GM18873 (cell line): Measurements from ENCODE around the gene ROBO4.

Experiments
- ATAC-seq: cut with Tn5 transposase; IDR thresholded peaks from one replicate; pipeline ENCODE4 v1.9.1; 2021; ENCODE audit warnings: mild to moderate bottlenecking, moderate library complexity, moderate number of reproducible peaks; ENCODE audit not compliant: unreplicated experiment, low FRiP score

The ROBO4 gene

GRCh38 chr11:124897674-124898262 is at the start of gene ROBO4:
Gene ROBO4, minus strand, starts transcription at chr11:124897865. Its CDS starts 70 bp downstream, at chr11:124897795.
- ATAC-seq, result no peak

- no peak for ATAC-seq
Observed at GRCh38 chr11:124946735-124947141, 49.1 kb upstream of the ROBO4 start.

- no peak for ATAC-seq
Observed at GRCh38 chr11:124945826-124946225, 48.2 kb upstream of the ROBO4 start.

GRCh38 chr11:124944565-124944964 is 46.9 kb upstream of the ROBO4 start:
- ATAC-seq, result no peak

GRCh38 chr11:124943741-124944140 is 46.1 kb upstream of the ROBO4 start:
- no peak for ATAC-seq

- ATAC-seq, result no peak
Observed at GRCh38 chr11:124943254-124943616, 45.6 kb upstream of the ROBO4 start.

GRCh38 chr11:124942466-124943253 is 45.0 kb upstream of the ROBO4 start:
- no peak for ATAC-seq

- no peak for ATAC-seq
Observed at GRCh38 chr11:124941703-124942102, 44.0 kb upstream of the ROBO4 start.

GRCh38 chr11:124938970-124939369 is 41.3 kb upstream of the ROBO4 start:
- no peak for ATAC-seq

GRCh38 chr11:124938206-124938765 is 40.6 kb upstream of the ROBO4 start:
- ATAC-seq, result no peak

GRCh38 chr11:124937336-124937935 is 39.8 kb upstream of the ROBO4 start:
- ATAC-seq, result no peak

GRCh38 chr11:124935548-124936514 is 38.2 kb upstream of the ROBO4 start, which contains the start of gene HEPACAM:
Gene HEPACAM, minus strand, starts transcription at chr11:124936047. Its CDS starts 41 bp downstream, at chr11:124936006.
- ATAC-seq, result no peak

- no peak for ATAC-seq
Observed at GRCh38 chr11:124934862-124935547, 37.3 kb upstream of the ROBO4 start.

GRCh38 chr11:124930799-124931198 is 33.1 kb upstream of the ROBO4 start:
- no peak for ATAC-seq

- no peak for ATAC-seq
Observed at GRCh38 chr11:124928942-124929665, 31.4 kb upstream of the ROBO4 start.

GRCh38 chr11:124923296-124923695 is 25.6 kb upstream of the ROBO4 start:
- ATAC-seq, result no peak

GRCh38 chr11:124922831-124923230 is 25.2 kb upstream of the ROBO4 start:
- no peak for ATAC-seq

GRCh38 chr11:124920870-124921609 is 23.4 kb upstream of the ROBO4 start:
- no peak for ATAC-seq
